ENCODE measurements around the gene SLC15A2. TPM values are rescaled to one million over a fixed set of nuclear protein-coding genes. Genes with fewer than 3 reads are reported as not detected.

SLC15A2 gene
- total RNA-seq, 1 donor from 2014 or later = 0.89 TPM

DNA sequence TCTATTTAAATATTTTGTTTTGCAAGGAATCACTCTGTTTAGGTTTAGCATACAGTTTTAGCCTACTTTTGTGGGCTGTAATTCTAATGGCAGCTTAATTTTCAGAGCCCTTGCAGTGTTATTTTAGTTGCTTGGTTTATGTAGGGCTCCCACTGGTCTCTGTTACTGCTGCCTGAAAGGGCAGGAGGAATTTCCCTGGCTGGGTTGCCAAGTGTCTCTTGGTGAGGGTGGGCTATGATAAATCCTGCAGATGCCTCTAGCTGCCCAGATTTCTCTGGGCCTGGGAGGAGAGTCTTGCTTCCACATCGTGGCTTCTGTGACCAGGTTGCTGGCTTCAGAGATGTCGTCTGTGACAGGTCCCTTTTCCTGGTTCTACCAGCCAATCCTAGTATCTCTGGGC lies 91.6 kb downstream of the SLC15A2 start:
- H3K27ac ChIP-seq (ENCODE audit: low read depth, low read length) = no peak overlapping the region
- H3K4me1 Mint-ChIP-seq (ENCODE audit: low read depth, unreplicated experiment) = no peaks in the 10 kb centered on the region
- no peak overlapping the region for H3K4me3 ChIP-seq (ENCODE audit: insufficient read depth, low read depth, low read length)
- no peaks in the 10 kb centered on the region for H3K27me3 Mint-ChIP-seq (ENCODE audit: low read depth, unreplicated experiment)
- H3K36me3 Mint-ChIP-seq (ENCODE audit: low read depth, unreplicated experiment) = no peaks in the 10 kb centered on the region
- H3K36me3 ChIP-seq (ENCODE audit: insufficient read depth, low read length) = no peaks in the 10 kb centered on the region
- no peaks in the 10 kb centered on the region for H4K20me1 ChIP-seq (ENCODE audit: insufficient read depth, low read length)
- H3K4me1 ChIP-seq (ENCODE audit: insufficient read depth, low read length) = no peaks in the 10 kb centered on the region
- H3K9me3 ChIP-seq (ENCODE audit: insufficient read depth, low read depth, low read length) = no peaks in the 10 kb centered on the region
- TF ChIP-seq, protein P1, sequence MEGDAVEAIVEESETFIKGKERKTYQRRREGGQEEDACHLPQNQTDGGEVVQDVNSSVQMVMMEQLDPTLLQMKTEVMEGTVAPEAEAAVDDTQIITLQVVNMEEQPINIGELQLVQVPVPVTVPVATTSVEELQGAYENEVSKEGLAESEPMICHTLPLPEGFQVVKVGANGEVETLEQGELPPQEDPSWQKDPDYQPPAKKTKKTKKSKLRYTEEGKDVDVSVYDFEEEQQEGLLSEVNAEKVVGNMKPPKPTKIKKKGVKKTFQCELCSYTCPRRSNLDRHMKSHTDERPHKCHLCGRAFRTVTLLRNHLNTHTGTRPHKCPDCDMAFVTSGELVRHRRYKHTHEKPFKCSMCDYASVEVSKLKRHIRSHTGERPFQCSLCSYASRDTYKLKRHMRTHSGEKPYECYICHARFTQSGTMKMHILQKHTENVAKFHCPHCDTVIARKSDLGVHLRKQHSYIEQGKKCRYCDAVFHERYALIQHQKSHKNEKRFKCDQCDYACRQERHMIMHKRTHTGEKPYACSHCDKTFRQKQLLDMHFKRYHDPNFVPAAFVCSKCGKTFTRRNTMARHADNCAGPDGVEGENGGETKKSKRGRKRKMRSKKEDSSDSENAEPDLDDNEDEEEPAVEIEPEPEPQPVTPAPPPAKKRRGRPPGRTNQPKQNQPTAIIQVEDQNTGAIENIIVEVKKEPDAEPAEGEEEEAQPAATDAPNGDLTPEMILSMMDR (IDR thresholded peaks at IDR 0.05; ENCODE audit: insufficient read depth, low read depth, low read length) = no peak
- TF ChIP-seq EZH2 (IDR thresholded peaks at IDR 0.05; ENCODE audit: insufficient read depth, low read length) = no peak
- H3K79me2 ChIP-seq (ENCODE audit: insufficient read depth, low read length) = no peaks in the 10 kb centered on the region
- H3K9ac ChIP-seq (ENCODE audit: low read length) = no peak overlapping the region
- FAIRE-seq (no peak), DNase-seq (ENCODE audit: low read depth) (peak; percentile 68)
- no peak overlapping the region for H3K27ac Mint-ChIP-seq (ENCODE audit: unreplicated experiment)
- no peaks in the 10 kb centered on the region for H3K27me3 ChIP-seq (ENCODE audit: insufficient read depth, low read length)
- no peak overlapping the region for H3K4me2 ChIP-seq (ENCODE audit: low read length)
- H3K4me3 Mint-ChIP-seq (ENCODE audit: unreplicated experiment) = no peak overlapping the region
- H3K9me3 Mint-ChIP-seq (ENCODE audit: unreplicated experiment) = peaks cover 10% of the 10 kb centered on the region
- H2AFZ ChIP-seq (ENCODE audit: low read depth, low read length) = no peak overlapping the region

DNA sequence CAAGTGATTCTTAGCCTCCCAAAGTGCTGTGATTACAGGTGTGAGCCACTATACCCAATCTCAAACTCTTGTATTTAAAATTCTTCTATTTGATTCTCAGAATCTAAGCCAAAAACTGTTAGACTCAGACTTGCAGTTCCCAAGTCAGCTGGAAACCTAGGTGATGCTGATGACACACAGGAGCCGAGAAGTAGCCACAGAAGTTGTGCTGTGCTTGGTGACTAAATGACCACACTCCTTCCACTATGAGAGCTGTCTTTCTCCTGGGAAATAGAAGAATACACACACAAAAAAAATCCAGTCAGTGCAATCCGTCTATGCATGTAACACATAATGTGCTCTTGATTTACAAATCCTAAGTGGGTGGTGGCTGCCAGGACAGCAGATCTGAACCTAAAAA lies 93.9 kb downstream of the SLC15A2 start:
- H3K36me3 Mint-ChIP-seq (ENCODE audit: low read depth, unreplicated experiment) = no peaks in the 10 kb centered on the region
- no peaks in the 10 kb centered on the region for H3K4me1 ChIP-seq (ENCODE audit: insufficient read depth, low read length)

DNA sequence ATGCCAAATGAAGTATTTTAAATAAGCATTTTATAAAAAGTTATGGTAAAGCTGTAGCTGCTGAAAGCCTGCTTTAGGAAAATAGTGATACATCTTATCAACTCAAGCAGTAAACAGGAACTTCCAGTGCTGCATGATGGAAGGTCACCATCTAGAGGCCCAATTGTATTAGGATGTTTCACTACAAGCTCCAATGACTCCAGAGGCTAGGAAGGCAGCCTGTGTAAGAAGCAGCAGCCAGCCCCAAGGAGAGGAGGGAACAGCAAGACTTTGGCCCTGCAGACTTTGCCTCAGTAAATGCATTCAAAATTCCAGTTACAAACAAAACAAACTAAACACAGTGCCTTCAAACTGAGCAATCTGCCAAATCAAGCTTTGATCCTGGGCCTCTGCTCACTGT lies 95.7 kb downstream of the SLC15A2 start:
- no peak for DNase-seq (ENCODE audit: low read depth)
- Histone ChIP-seq H3K9ac (ENCODE audit: low read length) (no peak overlapping the region), H3K4me2 (ENCODE audit: low read length) (no peak overlapping the region), H4K20me1 (ENCODE audit: insufficient read depth, low read length) (no peaks in the 10 kb centered on the region), H3K36me3 (ENCODE audit: insufficient read depth, low read length) (no peaks in the 10 kb centered on the region), H3K79me2 (ENCODE audit: insufficient read depth, low read length) (no peaks in the 10 kb centered on the region), H2AFZ (ENCODE audit: low read depth, low read length) (no peak overlapping the region), H3K27ac (ENCODE audit: low read depth, low read length) (no peak overlapping the region), H3K27me3 (ENCODE audit: insufficient read depth, low read length) (no peaks in the 10 kb centered on the region), H3K4me3 (ENCODE audit: insufficient read depth, low read depth, low read length) (no peak overlapping the region), H3K4me1 (ENCODE audit: insufficient read depth, low read length) (peaks cover 2% of the 10 kb centered on the region), H3K9me3 (ENCODE audit: insufficient read depth, low read depth, low read length) (no peaks in the 10 kb centered on the region)
- no peaks in the 10 kb centered on the region for H3K27me3 Mint-ChIP-seq (ENCODE audit: low read depth, unreplicated experiment)
- H3K27ac Mint-ChIP-seq (ENCODE audit: unreplicated experiment) = no peak overlapping the region
- no peaks in the 10 kb centered on the region for H3K9me3 Mint-ChIP-seq (ENCODE audit: unreplicated experiment)
- H3K4me3 Mint-ChIP-seq (ENCODE audit: unreplicated experiment) = no peak overlapping the region
- H3K4me1 Mint-ChIP-seq (ENCODE audit: low read depth, unreplicated experiment) = no peaks in the 10 kb centered on the region
- no peaks in the 10 kb centered on the region for H3K36me3 Mint-ChIP-seq (ENCODE audit: low read depth, unreplicated experiment)
- no peak for FAIRE-seq
- TF ChIP-seq, protein P1 (IDR thresholded peaks at IDR 0.05; ENCODE audit: insufficient read depth, low read depth, low read length) = no peak
- no peak for TF ChIP-seq EZH2 (IDR thresholded peaks at IDR 0.05; ENCODE audit: insufficient read depth, low read length)

More for the DNA sequence above, 93.9 kb downstream of the SLC15A2 start:
- H3K9ac ChIP-seq (ENCODE audit: low read length) = no peak overlapping the region
- FAIRE-seq (no peak), DNase-seq (ENCODE audit: low read depth) (peak; percentile 40)
- no peaks in the 10 kb centered on the region for H3K79me2 ChIP-seq (ENCODE audit: insufficient read depth, low read length)
- H3K4me2 ChIP-seq (ENCODE audit: low read length) = no peak overlapping the region
- no peaks in the 10 kb centered on the region for H3K4me1 Mint-ChIP-seq (ENCODE audit: low read depth, unreplicated experiment)
- H3K27me3 Mint-ChIP-seq (ENCODE audit: low read depth, unreplicated experiment) = no peaks in the 10 kb centered on the region
- no peak overlapping the region for H3K27ac Mint-ChIP-seq (ENCODE audit: unreplicated experiment)
- no peaks in the 10 kb centered on the region for H3K36me3 ChIP-seq (ENCODE audit: insufficient read depth, low read length)
- H3K9me3 Mint-ChIP-seq (ENCODE audit: unreplicated experiment) = peaks cover 7% of the 10 kb centered on the region
- no peak overlapping the region for H3K27ac ChIP-seq (ENCODE audit: low read depth, low read length)
- no peak overlapping the region for H2AFZ ChIP-seq (ENCODE audit: low read depth, low read length)
- no peak overlapping the region for H3K4me3 ChIP-seq (ENCODE audit: insufficient read depth, low read depth, low read length)
- TF ChIP-seq EZH2 (IDR thresholded peaks at IDR 0.05; ENCODE audit: insufficient read depth, low read length) = no peak
- TF ChIP-seq, protein P1 (IDR thresholded peaks at IDR 0.05; ENCODE audit: insufficient read depth, low read depth, low read length) = no peak
- H3K27me3 ChIP-seq (ENCODE audit: insufficient read depth, low read length) = no peaks in the 10 kb centered on the region
- H3K4me3 Mint-ChIP-seq (ENCODE audit: unreplicated experiment) = no peak overlapping the region
- no peaks in the 10 kb centered on the region for H3K9me3 ChIP-seq (ENCODE audit: insufficient read depth, low read depth, low read length)
- H4K20me1 ChIP-seq (ENCODE audit: insufficient read depth, low read length) = no peaks in the 10 kb centered on the region
